HepG2 (cell line): ENCODE results near the gene GGA3. TPM values are rescaled to one million over a fixed set of nuclear protein-coding genes. Genes with fewer than 3 reads are reported as not detected.

Source experiments
- AKAP8 ChIP-seq: sonication (generic); formaldehyde crosslinking; IDR thresholded peaks from 2 replicates; pipeline ENCODE4 v1.5.1; 2020; ENCODE audit warnings: mild to moderate bottlenecking, missing genetic modification reagents
- DNMT1 ChIP-seq: sonication (generic); formaldehyde crosslinking; IDR thresholded peaks from 2 replicates; pipeline ENCODE4 v1.5.1; 2020; ENCODE audit warnings: mild to moderate bottlenecking, missing genetic modification reagents
- FOXK1 ChIP-seq: sonication (generic); formaldehyde crosslinking; IDR thresholded peaks from 2 replicates; pipeline ENCODE4 v1.4.0; 2020; ENCODE audit warnings: low read depth, missing genetic modification reagents, borderline replicate concordance
- JUND ChIP-seq: sonication (generic); formaldehyde crosslinking; IDR thresholded peaks from 2 replicates; pipeline ENCODE4 v1.8.0; 2022; ENCODE audit warnings: mild to moderate bottlenecking, missing genetic modification reagents
- KDM5B ChIP-seq: sonication (generic); formaldehyde crosslinking; IDR thresholded peaks from 2 replicates; pipeline ENCODE4 v1.4.0; 2020; ENCODE audit warnings: missing genetic modification reagents, mild to moderate bottlenecking, borderline replicate concordance
- KLF11 ChIP-seq: IDR thresholded peaks from 2 replicates; pipeline ENCODE4 v1.6.1; 2016; ENCODE audit warnings: missing compliant biosample characterization
- MBNL3 ChIP-seq: fragments of 250-450 bp; sonication (Bioruptor Pico); conservative IDR thresholded peaks from 2 replicates; pipeline ENCODE4 v1.8.0; 2022; ENCODE audit warnings: mild to moderate bottlenecking, inconsistent platforms
- NFKB2 ChIP-seq: sonication (generic); formaldehyde crosslinking; IDR thresholded peaks from 2 replicates; pipeline ENCODE4 v1.4.0; 2020; ENCODE audit warnings: missing genetic modification reagents, borderline replicate concordance
- PHF5A ChIP-seq: IDR thresholded peaks from one replicate; pipeline ENCODE4 v1.6.1; 2018; ENCODE audit warnings: low read depth, missing genetic modification reagents; ENCODE audit not compliant: unreplicated experiment
- RAD51 ChIP-seq: fragments of 450-650 bp; IDR thresholded peaks from 2 replicates; pipeline ENCODE4 v1.6.1; 2016; ENCODE audit warnings: borderline replicate concordance
- RARG ChIP-seq: sonication (generic); formaldehyde crosslinking; IDR thresholded peaks from 2 replicates; pipeline ENCODE4 v1.4.0; 2020; ENCODE audit warnings: low read depth, mild to moderate bottlenecking, missing genetic modification reagents
- RBFOX2 ChIP-seq: fragments of 200-400 bp; formaldehyde crosslinking; IDR thresholded peaks from 2 replicates; pipeline ENCODE4 v1.6.1; 2017; ENCODE audit warnings: low read depth, mild to moderate bottlenecking, low read length
- RBM22 ChIP-seq: fragments of 200-400 bp; formaldehyde crosslinking; optimal IDR thresholded peaks from 2 replicates; pipeline ENCODE3; 2017; ENCODE audit warnings: mild to moderate bottlenecking, low read length, moderate library complexity
- REPIN1 ChIP-seq: sonication (generic); formaldehyde crosslinking; IDR thresholded peaks from 2 replicates; pipeline ENCODE4 v1.8.0; 2022; ENCODE audit warnings: missing genetic modification reagents, low read depth, mild to moderate bottlenecking, borderline replicate concordance
- SIX4 ChIP-seq: sonication (generic); formaldehyde crosslinking; IDR thresholded peaks from 2 replicates; pipeline ENCODE4 v1.4.0; 2020; ENCODE audit warnings: missing genetic modification reagents
- SMC3 ChIP-seq: IDR thresholded peaks from 2 replicates; pipeline ENCODE4 v1.6.1; 2011; ENCODE audit warnings: low read length, improper control_type of control experiment
- TCF7L2 ChIP-seq: IDR thresholded peaks from 2 replicates; pipeline ENCODE4 v1.6.1; 2011; ENCODE audit warnings: mild to moderate bottlenecking, low read depth, low read length, moderate library complexity
- XRCC5 ChIP-seq: fragments of 200-400 bp; formaldehyde crosslinking; optimal IDR thresholded peaks from 2 replicates; pipeline ENCODE3; 2017; ENCODE audit warnings: mild to moderate bottlenecking, low read length
- ZKSCAN8 ChIP-seq: IDR thresholded peaks from 2 replicates; pipeline ENCODE4 v1.6.1; 2016; ENCODE audit warnings: borderline replicate concordance, missing genetic modification reagents, missing compliant biosample characterization
- ZMYM2 ChIP-seq: sonication (generic); formaldehyde crosslinking; IDR thresholded peaks from 2 replicates; pipeline ENCODE4 v1.8.0; 2022; ENCODE audit warnings: mild to moderate bottlenecking, missing genetic modification reagents
- ZNF136 ChIP-seq: sonication (generic); formaldehyde crosslinking; IDR thresholded peaks from 2 replicates; pipeline ENCODE4 v1.8.1; 2022; ENCODE audit warnings: low read depth, mild to moderate bottlenecking, moderate library complexity, missing genetic modification reagents
- ZNF264 ChIP-seq: sonication (generic); formaldehyde crosslinking; IDR thresholded peaks from 2 replicates; pipeline ENCODE4 v1.4.0; 2020; ENCODE audit warnings: missing genetic modification reagents
- ZNF580 ChIP-seq: IDR thresholded peaks from 2 replicates; pipeline ENCODE4 v1.6.1; 2016; ENCODE audit warnings: low read depth, borderline replicate concordance
- ZNF737 ChIP-seq: sonication (generic); formaldehyde crosslinking; IDR thresholded peaks from 2 replicates; pipeline ENCODE4 v1.5.0; 2020; ENCODE audit warnings: missing genetic modification reagents, mild to moderate bottlenecking, borderline replicate concordance
- ZNF850 ChIP-seq: sonication (generic); formaldehyde crosslinking; conservative IDR thresholded peaks from 2 replicates; pipeline ENCODE4 v1.9.0; 2021; ENCODE audit warnings: mild to moderate bottlenecking, missing genetic modification reagents
- ZSCAN30 ChIP-seq: sonication (generic); formaldehyde crosslinking; IDR thresholded peaks from 2 replicates; pipeline ENCODE4 v1.5.0; 2020; ENCODE audit warnings: mild to moderate bottlenecking, missing genetic modification reagents
- polyA plus RNA-seq, 8 experiments: library from polyadenylated mRNA; depleted of rRNA in 3 of 8; stranded (reverse) in 7 of 8; unstranded in 1 of 8; fragments of >200 nt; fragmentation: Illumina TruSeq in 4 of 8; extraction: Trizol in 4 of 8; gene quantifications; 2 replicates each; pipeline versions ENCODE4 v1.2.1 to v1.2.3, GENCODE V29; 2011 to 2016; ENCODE audit warnings: low read depth in 4 of 8, missing spikeins in 1 of 8, mixed read lengths in 1 of 8; ENCODE audit not compliant: insufficient read depth in 1 of 8
- total RNA-seq, 5 experiments: library from RNA; depleted of rRNA; stranded (reverse); fragments of >200 nt; fragmentation: Illumina TruSeq; extraction: Trizol; gene quantifications; 2 replicates each; pipeline ENCODE4 v1.2.3, GENCODE V29; 2016; ENCODE audit warnings: low read depth in 1 of 5
- TF ChIP-seq, protein P1 (sequence below): sonication (generic); formaldehyde crosslinking; IDR thresholded peaks from 2 replicates; pipeline ENCODE4 v1.4.0; 2020; ENCODE audit warnings: mild to moderate bottlenecking, missing genetic modification reagents, borderline replicate concordance

Gene GGA3
- total and polyA plus RNA-seq, 2 of the 13 experiments (the other 11 are each of a cell fraction or from before 2014, with no cell fraction given) = 28.4 to 43.7 TPM

- TF ChIP-seq AKAP8 = peak; percentile 69
- TF ChIP-seq ZNF136 (CRISPR knock-in tag) = peak; percentile 86; the same call in 1 of the 2 replicates
- TF ChIP-seq KDM5B (CRISPR knock-in tag) = peak; percentile 74
- no peak for TF ChIP-seq RBM22
- peak; percentile 46 for TF ChIP-seq PHF5A (CRISPR knock-in tag)
- 0 out of 2 replicates have a peak, but pooled peaks have one; percentile 13 for TF ChIP-seq JUND (CRISPR knock-in tag)
- TF ChIP-seq RBFOX2 = peak; percentile 98
- TF ChIP-seq SIX4 (CRISPR knock-in tag) = peak; percentile 46; the same call in 1 of the 2 replicates
- TF ChIP-seq ZNF850 (CRISPR knock-in tag) = 0 out of 2 replicates have a peak, but pooled peaks have one; percentile 45
- TF ChIP-seq RAD51 = no peak
- TF ChIP-seq ZNF580 (CRISPR knock-in tag) = peak; percentile 71
- peak; percentile 65 for TF ChIP-seq FOXK1 (CRISPR knock-in tag)
- TF ChIP-seq RARG (CRISPR knock-in tag) = peak; percentile 72; the same call in 1 of the 2 replicates
- TF ChIP-seq REPIN1 (CRISPR knock-in tag) = peak; percentile 96
- no peak for TF ChIP-seq TCF7L2
- peak; percentile 81 for TF ChIP-seq ZMYM2 (CRISPR knock-in tag)
- TF ChIP-seq, protein P1, sequence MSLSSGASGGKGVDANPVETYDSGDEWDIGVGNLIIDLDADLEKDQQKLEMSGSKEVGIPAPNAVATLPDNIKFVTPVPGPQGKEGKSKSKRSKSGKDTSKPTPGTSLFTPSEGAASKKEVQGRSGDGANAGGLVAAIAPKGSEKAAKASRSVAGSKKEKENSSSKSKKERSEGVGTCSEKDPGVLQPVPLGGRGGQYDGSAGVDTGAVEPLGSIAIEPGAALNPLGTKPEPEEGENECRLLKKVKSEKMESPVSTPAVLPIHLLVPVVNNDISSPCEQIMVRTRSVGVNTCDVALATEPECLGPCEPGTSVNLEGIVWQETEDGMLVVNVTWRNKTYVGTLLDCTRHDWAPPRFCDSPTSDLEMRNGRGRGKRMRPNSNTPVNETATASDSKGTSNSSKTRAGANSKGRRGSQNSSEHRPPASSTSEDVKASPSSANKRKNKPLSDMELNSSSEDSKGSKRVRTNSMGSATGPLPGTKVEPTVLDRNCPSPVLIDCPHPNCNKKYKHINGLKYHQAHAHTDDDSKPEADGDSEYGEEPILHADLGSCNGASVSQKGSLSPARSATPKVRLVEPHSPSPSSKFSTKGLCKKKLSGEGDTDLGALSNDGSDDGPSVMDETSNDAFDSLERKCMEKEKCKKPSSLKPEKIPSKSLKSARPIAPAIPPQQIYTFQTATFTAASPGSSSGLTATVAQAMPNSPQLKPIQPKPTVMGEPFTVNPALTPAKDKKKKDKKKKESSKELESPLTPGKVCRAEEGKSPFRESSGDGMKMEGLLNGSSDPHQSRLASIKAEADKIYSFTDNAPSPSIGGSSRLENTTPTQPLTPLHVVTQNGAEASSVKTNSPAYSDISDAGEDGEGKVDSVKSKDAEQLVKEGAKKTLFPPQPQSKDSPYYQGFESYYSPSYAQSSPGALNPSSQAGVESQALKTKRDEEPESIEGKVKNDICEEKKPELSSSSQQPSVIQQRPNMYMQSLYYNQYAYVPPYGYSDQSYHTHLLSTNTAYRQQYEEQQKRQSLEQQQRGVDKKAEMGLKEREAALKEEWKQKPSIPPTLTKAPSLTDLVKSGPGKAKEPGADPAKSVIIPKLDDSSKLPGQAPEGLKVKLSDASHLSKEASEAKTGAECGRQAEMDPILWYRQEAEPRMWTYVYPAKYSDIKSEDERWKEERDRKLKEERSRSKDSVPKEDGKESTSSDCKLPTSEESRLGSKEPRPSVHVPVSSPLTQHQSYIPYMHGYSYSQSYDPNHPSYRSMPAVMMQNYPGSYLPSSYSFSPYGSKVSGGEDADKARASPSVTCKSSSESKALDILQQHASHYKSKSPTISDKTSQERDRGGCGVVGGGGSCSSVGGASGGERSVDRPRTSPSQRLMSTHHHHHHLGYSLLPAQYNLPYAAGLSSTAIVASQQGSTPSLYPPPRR = peak; percentile 43; the same call in 1 of the 2 replicates
- TF ChIP-seq DNMT1 (CRISPR knock-in tag) = peak; percentile 58; the same call in 1 of the 2 replicates
- TF ChIP-seq ZNF737 (CRISPR knock-in tag) = peak; percentile 76
- peak; percentile 53; the same call in 1 of the 2 replicates for TF ChIP-seq ZKSCAN8
- no peak for TF ChIP-seq MBNL3
- TF ChIP-seq ZNF264 (CRISPR knock-in tag) = no peak
- no peak for TF ChIP-seq ZSCAN30 (CRISPR knock-in tag)
- no peak for TF ChIP-seq SMC3
- no peak; the same call in 1 of the 2 replicates for TF ChIP-seq KLF11
- TF ChIP-seq XRCC5 = peak; percentile 93
- peak; percentile 92; the same call in 1 of the 2 replicates for TF ChIP-seq NFKB2
These were observed at the start of gene GGA3, which contains the start of gene MRPS7 (continued) for GRCh38 chr17:75261336-75262111.
